K562 (cell line): ENCODE results near the gene NARF.

Experiments used
- ELF4 ChIP-seq: fragments of 450-650 bp; formaldehyde crosslinking; IDR thresholded peaks from 2 replicates; pipeline ENCODE4 v1.4.0; 2022; ENCODE audit warnings: missing genetic modification characterization
- MAFK ChIP-seq: IDR thresholded peaks from 2 replicates; pipeline ENCODE4 v1.6.1; 2011; ENCODE audit warnings: low read length, improper control_type of control experiment
- MAZ ChIP-seq, 2 experiments: fragments of 450-650 bp in 1 of 2; sonication (generic) in 1 of 2; formaldehyde crosslinking; IDR thresholded peaks in 1 of 2; conservative IDR thresholded peaks in 1 of 2; 2 replicates each; pipeline versions ENCODE4 v1.4.0 to v1.5.0; 2020; ENCODE audit warnings: mild to moderate bottlenecking in 1 of 2, missing genetic modification reagents in 1 of 2
- POLR2A ChIP-seq: fragments of 450-650 bp; conservative IDR thresholded peaks from 2 replicates; pipeline ENCODE4 v1.6.1; 2016
- POLR2AphosphoS5 ChIP-seq: IDR thresholded peaks from 2 replicates; pipeline ENCODE4 v1.6.1; 2011; ENCODE audit warnings: mild to moderate bottlenecking, low read depth, low read length, moderate library complexity; ENCODE audit not compliant: control insufficient read depth, insufficient read depth
- ZFX ChIP-seq: sonication (generic); formaldehyde crosslinking; IDR thresholded peaks from 2 replicates; pipeline ENCODE4 v1.8.0; 2022; ENCODE audit warnings: mild to moderate bottlenecking, missing genetic modification reagents, moderate library complexity
- ZNF124 ChIP-seq: sonication (generic); formaldehyde crosslinking; IDR thresholded peaks from 2 replicates; pipeline ENCODE4 v1.8.1; 2022; ENCODE audit warnings: missing genetic modification reagents
- TF ChIP-seq, protein P1 (sequence below), 3 experiments: IDR thresholded peaks in 2 of 3; conservative IDR thresholded peaks in 1 of 3; 2 replicates each; pipeline ENCODE4 v1.5.1; 2011 to 2012; ENCODE audit warnings: low read length in 3 of 3, mild to moderate bottlenecking in 3 of 3, control low read depth in 2 of 3, improper control_type of control experiment in 1 of 3, inconsistent platforms in 1 of 3, low read depth in 1 of 3, mixed read lengths in 1 of 3, moderate library complexity in 1 of 3; ENCODE audit not compliant: insufficient read depth in 2 of 3
- TF ChIP-seq, protein P2 (sequence below): sonication (generic); IDR thresholded peaks from 2 replicates; pipeline ENCODE4 v1.6.1; 2016
- TF ChIP-seq, protein P3 (sequence below): fragments of 450-650 bp; formaldehyde crosslinking; IDR thresholded peaks from 2 replicates; pipeline ENCODE4 v1.4.0; 2020; ENCODE audit warnings: mild to moderate bottlenecking, mixed read lengths
- TF ChIP-seq, protein P4 (sequence below): sonication (generic); formaldehyde crosslinking; IDR thresholded peaks from 2 replicates; pipeline ENCODE4 v1.9.0; 2022; ENCODE audit warnings: mild to moderate bottlenecking, missing genetic modification reagents
- TF ChIP-seq, protein P5 (sequence below): fragments of 150-350 bp; IDR thresholded peaks from 2 replicates; pipeline ENCODE4 v1.6.1; 2014; ENCODE audit warnings: low read depth, mild to moderate bottlenecking, low read length, borderline replicate concordance
- TF ChIP-seq, protein P6 (sequence below): sonication (generic); formaldehyde crosslinking; IDR thresholded peaks from 2 replicates; pipeline ENCODE4 v1.8.0; 2022; ENCODE audit warnings: missing genetic modification reagents, mild to moderate bottlenecking, borderline replicate concordance

DNA sequence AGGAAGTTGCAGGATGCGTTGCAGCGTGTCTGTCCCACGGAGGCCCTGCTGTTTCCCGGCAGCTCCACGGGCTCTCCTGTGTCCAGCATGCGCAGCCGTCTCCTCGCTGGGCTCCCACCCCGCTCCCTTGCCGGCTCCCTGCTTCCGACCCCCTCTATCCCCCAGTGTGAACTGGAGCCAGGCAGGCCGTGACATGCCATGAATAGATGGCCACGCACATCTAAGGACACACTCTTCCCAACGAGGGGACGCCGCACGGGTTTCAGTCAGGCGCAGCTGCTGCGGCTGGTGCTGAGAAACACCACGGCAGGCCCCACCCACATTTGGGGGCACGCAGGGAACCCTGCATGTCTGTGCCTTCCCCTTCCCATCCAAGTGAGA is 49.6 kb upstream of the NARF start:
- TF ChIP-seq, protein P1, sequence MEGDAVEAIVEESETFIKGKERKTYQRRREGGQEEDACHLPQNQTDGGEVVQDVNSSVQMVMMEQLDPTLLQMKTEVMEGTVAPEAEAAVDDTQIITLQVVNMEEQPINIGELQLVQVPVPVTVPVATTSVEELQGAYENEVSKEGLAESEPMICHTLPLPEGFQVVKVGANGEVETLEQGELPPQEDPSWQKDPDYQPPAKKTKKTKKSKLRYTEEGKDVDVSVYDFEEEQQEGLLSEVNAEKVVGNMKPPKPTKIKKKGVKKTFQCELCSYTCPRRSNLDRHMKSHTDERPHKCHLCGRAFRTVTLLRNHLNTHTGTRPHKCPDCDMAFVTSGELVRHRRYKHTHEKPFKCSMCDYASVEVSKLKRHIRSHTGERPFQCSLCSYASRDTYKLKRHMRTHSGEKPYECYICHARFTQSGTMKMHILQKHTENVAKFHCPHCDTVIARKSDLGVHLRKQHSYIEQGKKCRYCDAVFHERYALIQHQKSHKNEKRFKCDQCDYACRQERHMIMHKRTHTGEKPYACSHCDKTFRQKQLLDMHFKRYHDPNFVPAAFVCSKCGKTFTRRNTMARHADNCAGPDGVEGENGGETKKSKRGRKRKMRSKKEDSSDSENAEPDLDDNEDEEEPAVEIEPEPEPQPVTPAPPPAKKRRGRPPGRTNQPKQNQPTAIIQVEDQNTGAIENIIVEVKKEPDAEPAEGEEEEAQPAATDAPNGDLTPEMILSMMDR (IDR thresholded peaks at IDR 0.05 in 2 of 3, conservative IDR thresholded peaks at IDR 0.05 in 1 of 3; ENCODE audit: insufficient read depth in 2 of 3, low read depth in 1 of 3, low read length in 3 of 3), result no peak
- TF ChIP-seq POLR2AphosphoS5, result no peak
- TF ChIP-seq POLR2A, result no peak
- no peak for TF ChIP-seq ZFX (CRISPR knock-in tag)
- TF ChIP-seq, protein P2, sequence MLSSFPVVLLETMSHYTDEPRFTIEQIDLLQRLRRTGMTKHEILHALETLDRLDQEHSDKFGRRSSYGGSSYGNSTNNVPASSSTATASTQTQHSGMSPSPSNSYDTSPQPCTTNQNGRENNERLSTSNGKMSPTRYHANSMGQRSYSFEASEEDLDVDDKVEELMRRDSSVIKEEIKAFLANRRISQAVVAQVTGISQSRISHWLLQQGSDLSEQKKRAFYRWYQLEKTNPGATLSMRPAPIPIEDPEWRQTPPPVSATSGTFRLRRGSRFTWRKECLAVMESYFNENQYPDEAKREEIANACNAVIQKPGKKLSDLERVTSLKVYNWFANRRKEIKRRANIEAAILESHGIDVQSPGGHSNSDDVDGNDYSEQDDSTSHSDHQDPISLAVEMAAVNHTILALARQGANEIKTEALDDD, result no peak
- TF ChIP-seq ZNF124, result no peak
- TF ChIP-seq, protein P3, sequence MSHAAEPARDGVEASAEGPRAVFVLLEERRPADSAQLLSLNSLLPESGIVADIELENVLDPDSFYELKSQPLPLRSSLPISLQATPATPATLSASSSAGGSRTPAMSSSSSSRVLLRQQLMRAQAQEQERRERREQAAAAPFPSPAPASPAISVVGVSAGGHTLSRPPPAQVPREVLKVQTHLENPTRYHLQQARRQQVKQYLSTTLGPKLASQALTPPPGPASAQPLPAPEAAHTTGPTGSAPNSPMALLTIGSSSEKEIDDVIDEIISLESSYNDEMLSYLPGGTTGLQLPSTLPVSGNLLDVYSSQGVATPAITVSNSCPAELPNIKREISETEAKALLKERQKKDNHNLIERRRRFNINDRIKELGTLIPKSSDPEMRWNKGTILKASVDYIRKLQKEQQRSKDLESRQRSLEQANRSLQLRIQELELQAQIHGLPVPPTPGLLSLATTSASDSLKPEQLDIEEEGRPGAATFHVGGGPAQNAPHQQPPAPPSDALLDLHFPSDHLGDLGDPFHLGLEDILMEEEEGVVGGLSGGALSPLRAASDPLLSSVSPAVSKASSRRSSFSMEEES (CRISPR knock-in tag), result no peak
- TF ChIP-seq, protein P4, sequence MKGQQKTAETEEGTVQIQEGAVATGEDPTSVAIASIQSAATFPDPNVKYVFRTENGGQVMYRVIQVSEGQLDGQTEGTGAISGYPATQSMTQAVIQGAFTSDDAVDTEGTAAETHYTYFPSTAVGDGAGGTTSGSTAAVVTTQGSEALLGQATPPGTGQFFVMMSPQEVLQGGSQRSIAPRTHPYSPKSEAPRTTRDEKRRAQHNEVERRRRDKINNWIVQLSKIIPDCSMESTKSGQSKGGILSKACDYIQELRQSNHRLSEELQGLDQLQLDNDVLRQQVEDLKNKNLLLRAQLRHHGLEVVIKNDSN (CRISPR knock-in tag), result no peak
- TF ChIP-seq, protein P5, sequence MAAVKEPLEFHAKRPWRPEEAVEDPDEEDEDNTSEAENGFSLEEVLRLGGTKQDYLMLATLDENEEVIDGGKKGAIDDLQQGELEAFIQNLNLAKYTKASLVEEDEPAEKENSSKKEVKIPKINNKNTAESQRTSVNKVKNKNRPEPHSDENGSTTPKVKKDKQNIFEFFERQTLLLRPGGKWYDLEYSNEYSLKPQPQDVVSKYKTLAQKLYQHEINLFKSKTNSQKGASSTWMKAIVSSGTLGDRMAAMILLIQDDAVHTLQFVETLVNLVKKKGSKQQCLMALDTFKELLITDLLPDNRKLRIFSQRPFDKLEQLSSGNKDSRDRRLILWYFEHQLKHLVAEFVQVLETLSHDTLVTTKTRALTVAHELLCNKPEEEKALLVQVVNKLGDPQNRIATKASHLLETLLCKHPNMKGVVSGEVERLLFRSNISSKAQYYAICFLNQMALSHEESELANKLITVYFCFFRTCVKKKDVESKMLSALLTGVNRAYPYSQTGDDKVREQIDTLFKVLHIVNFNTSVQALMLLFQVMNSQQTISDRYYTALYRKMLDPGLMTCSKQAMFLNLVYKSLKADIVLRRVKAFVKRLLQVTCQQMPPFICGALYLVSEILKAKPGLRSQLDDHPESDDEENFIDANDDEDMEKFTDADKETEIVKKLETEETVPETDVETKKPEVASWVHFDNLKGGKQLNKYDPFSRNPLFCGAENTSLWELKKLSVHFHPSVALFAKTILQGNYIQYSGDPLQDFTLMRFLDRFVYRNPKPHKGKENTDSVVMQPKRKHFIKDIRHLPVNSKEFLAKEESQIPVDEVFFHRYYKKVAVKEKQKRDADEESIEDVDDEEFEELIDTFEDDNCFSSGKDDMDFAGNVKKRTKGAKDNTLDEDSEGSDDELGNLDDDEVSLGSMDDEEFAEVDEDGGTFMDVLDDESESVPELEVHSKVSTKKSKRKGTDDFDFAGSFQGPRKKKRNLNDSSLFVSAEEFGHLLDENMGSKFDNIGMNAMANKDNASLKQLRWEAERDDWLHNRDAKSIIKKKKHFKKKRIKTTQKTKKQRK, result no peak
- TF ChIP-seq, protein P6, sequence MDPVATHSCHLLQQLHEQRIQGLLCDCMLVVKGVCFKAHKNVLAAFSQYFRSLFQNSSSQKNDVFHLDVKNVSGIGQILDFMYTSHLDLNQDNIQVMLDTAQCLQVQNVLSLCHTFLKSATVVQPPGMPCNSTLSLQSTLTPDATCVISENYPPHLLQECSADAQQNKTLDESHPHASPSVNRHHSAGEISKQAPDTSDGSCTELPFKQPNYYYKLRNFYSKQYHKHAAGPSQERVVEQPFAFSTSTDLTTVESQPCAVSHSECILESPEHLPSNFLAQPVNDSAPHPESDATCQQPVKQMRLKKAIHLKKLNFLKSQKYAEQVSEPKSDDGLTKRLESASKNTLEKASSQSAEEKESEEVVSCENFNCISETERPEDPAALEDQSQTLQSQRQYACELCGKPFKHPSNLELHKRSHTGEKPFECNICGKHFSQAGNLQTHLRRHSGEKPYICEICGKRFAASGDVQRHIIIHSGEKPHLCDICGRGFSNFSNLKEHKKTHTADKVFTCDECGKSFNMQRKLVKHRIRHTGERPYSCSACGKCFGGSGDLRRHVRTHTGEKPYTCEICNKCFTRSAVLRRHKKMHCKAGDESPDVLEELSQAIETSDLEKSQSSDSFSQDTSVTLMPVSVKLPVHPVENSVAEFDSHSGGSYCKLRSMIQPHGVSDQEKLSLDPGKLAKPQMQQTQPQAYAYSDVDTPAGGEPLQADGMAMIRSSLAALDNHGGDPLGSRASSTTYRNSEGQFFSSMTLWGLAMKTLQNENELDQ (CRISPR knock-in tag), result no peak
- TF ChIP-seq MAFK, result no peak
- no peak for TF ChIP-seq MAZ (CRISPR knock-in tag; conservative IDR thresholded peaks at IDR 0.05 in 1 of 2, IDR thresholded peaks at IDR 0.05 in 1 of 2)
- TF ChIP-seq ELF4 (CRISPR knock-in tag), result no peak
